ENCODE data around the gene POLG.

GRCh38 chr15:89319678-89320077 lies 14.9 kb downstream of the POLG start:
- TF ChIP-seq, protein P1, sequence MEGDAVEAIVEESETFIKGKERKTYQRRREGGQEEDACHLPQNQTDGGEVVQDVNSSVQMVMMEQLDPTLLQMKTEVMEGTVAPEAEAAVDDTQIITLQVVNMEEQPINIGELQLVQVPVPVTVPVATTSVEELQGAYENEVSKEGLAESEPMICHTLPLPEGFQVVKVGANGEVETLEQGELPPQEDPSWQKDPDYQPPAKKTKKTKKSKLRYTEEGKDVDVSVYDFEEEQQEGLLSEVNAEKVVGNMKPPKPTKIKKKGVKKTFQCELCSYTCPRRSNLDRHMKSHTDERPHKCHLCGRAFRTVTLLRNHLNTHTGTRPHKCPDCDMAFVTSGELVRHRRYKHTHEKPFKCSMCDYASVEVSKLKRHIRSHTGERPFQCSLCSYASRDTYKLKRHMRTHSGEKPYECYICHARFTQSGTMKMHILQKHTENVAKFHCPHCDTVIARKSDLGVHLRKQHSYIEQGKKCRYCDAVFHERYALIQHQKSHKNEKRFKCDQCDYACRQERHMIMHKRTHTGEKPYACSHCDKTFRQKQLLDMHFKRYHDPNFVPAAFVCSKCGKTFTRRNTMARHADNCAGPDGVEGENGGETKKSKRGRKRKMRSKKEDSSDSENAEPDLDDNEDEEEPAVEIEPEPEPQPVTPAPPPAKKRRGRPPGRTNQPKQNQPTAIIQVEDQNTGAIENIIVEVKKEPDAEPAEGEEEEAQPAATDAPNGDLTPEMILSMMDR (IDR thresholded peaks at IDR 0.05): no peak
- TF ChIP-seq POLR2A (IDR thresholded peaks at IDR 0.05): no peak

Measured in lower leg skin (tissue), 3 donors.